WTC11 (cell line): ENCODE results near the gene TTLL9. TPM values are rescaled to one million over a fixed set of nuclear protein-coding genes. Genes with fewer than 3 reads are reported as not detected.
A peak's percentile ranks its signal among the peaks of the same experiment; 100 is the strongest.

Source experiments
- ARID4B ChIP-seq: sonication (generic); formaldehyde crosslinking; IDR thresholded peaks from 2 replicates; pipeline ENCODE4 v1.8.0; 2023; ENCODE audit warnings: missing genetic modification reagents, mild to moderate bottlenecking, borderline replicate concordance
- CTCF ChIP-seq: fragments of 200-600 bp; IDR thresholded peaks from 2 replicates; pipeline ENCODE4 v1.8.0; 2022; ENCODE audit warnings: antibody characterized with exemption
- ESRRA ChIP-seq: sonication (generic); formaldehyde crosslinking; IDR thresholded peaks from 2 replicates; pipeline ENCODE4 v1.8.1; 2022; ENCODE audit warnings: mild to moderate bottlenecking, missing genetic modification reagents, borderline replicate concordance
- GTF2I ChIP-seq: fragments of 250-450 bp; sonication (Bioruptor Pico); conservative IDR thresholded peaks from 2 replicates; pipeline ENCODE4 v1.4.0; 2021; ENCODE audit warnings: mild to moderate bottlenecking
- NR3C1 ChIP-seq: sonication (generic); formaldehyde crosslinking; conservative IDR thresholded peaks from 2 replicates; pipeline ENCODE4 v1.8.1; 2023; ENCODE audit warnings: low read depth, mild to moderate bottlenecking, missing genetic modification reagents
- PRDM15 ChIP-seq: sonication (generic); formaldehyde crosslinking; IDR thresholded peaks from 2 replicates; pipeline ENCODE4 v1.8.0; 2022; ENCODE audit warnings: missing genetic modification reagents
- ZBTB21 ChIP-seq: sonication (generic); formaldehyde crosslinking; IDR thresholded peaks from 2 replicates; pipeline ENCODE4 v1.8.1; 2023; ENCODE audit warnings: mild to moderate bottlenecking, missing genetic modification reagents, borderline replicate concordance
- ZNF138 ChIP-seq: sonication (generic); formaldehyde crosslinking; conservative IDR thresholded peaks from 2 replicates; pipeline ENCODE4 v1.8.1; 2022; ENCODE audit warnings: mild to moderate bottlenecking, moderate library complexity, missing genetic modification reagents
- ZNF281 ChIP-seq: sonication (generic); formaldehyde crosslinking; IDR thresholded peaks from 2 replicates; pipeline ENCODE4 v1.8.0; 2023; ENCODE audit warnings: mild to moderate bottlenecking, missing genetic modification reagents
- ZNF317 ChIP-seq: sonication (generic); formaldehyde crosslinking; IDR thresholded peaks from 2 replicates; pipeline ENCODE4 v1.8.1; 2023; ENCODE audit warnings: low read depth, mild to moderate bottlenecking, moderate library complexity, missing genetic modification reagents, borderline replicate concordance
- total RNA-seq: library from RNA; stranded (reverse); gene quantifications from 3 replicates; pipeline ENCODE4 v1.2.3, GENCODE V29; 2021
- TF ChIP-seq, protein P1 (sequence below): sonication (generic); formaldehyde crosslinking; IDR thresholded peaks from 2 replicates; pipeline ENCODE4 v1.8.0; 2022; ENCODE audit warnings: mild to moderate bottlenecking, missing genetic modification reagents

Gene TTLL9
- total RNA-seq, 1 experiment from 2014 or later = not detected

GRCh38 chr20:31833130-31833930 is 37.1 kb upstream of the TTLL9 start (continued):
- TF ChIP-seq ARID4B (CRISPR knock-in tag) (no peak), NR3C1 (CRISPR knock-in tag) (no peak), ZNF317 (CRISPR knock-in tag) (no peak), ESRRA (CRISPR knock-in tag) (no peak), ZNF138 (CRISPR knock-in tag) (no peak), ZNF281 (CRISPR knock-in tag) (no peak), CTCF (peak; percentile 98), GTF2I (CRISPR knock-in tag) (peak; percentile 97), ZBTB21 (CRISPR knock-in tag) (no peak), PRDM15 (CRISPR knock-in tag) (no peak)
- TF ChIP-seq, protein P1, sequence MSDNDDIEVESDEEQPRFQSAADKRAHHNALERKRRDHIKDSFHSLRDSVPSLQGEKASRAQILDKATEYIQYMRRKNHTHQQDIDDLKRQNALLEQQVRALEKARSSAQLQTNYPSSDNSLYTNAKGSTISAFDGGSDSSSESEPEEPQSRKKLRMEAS (CRISPR knock-in tag) = no peak
